ENCODE results near the gene WASF2.
"Not testable (repeated sequence)": the region's sequence is repeated elsewhere in the genome, so short reads cannot be mapped to it uniquely, and the experiment has no call there.

WASF2 gene

GRCh38 chr1:27489973-27490741, at the start of gene WASF2:
TSS of gene WASF2 (minus strand) at chr1:27490167. CDS start at chr1:27428890, 61,277 bp downstream.
- Histone ChIP-seq H3K36me3 (no peaks in the 10 kb centered on the region), H3K4me1 (ENCODE audit: control insufficient read depth in 1 of 2, insufficient read depth in 1 of 2, low read depth in 1 of 2, low read length in 1 of 2) (peaks cover 25 to 38% of the 10 kb centered on the region in 2 experiments), H3K9me3 (no peaks in the 10 kb centered on the region), H3K4me3 (ENCODE audit: low read depth in 1 of 2, low read length in 1 of 2) (peak within 1 kb of the TSS; percentile 95 to 100), H3K27me3 (no peaks in the 10 kb centered on the region), H3K27ac (peak within 1 kb of the TSS; percentile 94)
- peak; percentile 30 for TF ChIP-seq CTCF (IDR thresholded peaks at IDR 0.05)

- Histone ChIP-seq H3K36me3 (no peaks in the 10 kb centered on the region), H3K4me3 (ENCODE audit: low read depth in 1 of 2, low read length in 1 of 2) (no peak overlapping the region), H3K4me1 (ENCODE audit: control insufficient read depth in 1 of 2, insufficient read depth in 1 of 2, low read depth in 1 of 2, low read length in 1 of 2) (no peaks in the 10 kb centered on the region), H3K27me3 (no peaks in the 10 kb centered on the region), H3K9me3 (no peaks in the 10 kb centered on the region), H3K27ac (no peak overlapping the region)
- TF ChIP-seq CTCF (IDR thresholded peaks at IDR 0.05) = no peak
Measured at GRCh38 chr1:27538793-27539192, 48.8 kb upstream of the WASF2 start.

GRCh38 chr1:27538305-27538676, 48.3 kb upstream of the WASF2 start:
- not testable (repeated sequence) for H3K4me3 ChIP-seq (ENCODE audit: low read depth in 1 of 2, low read length in 1 of 2); H3K27ac ChIP-seq; H3K36me3 ChIP-seq; H3K27me3 ChIP-seq; H3K9me3 ChIP-seq; H3K4me1 ChIP-seq (ENCODE audit: control insufficient read depth in 1 of 2, insufficient read depth in 1 of 2, low read depth in 1 of 2, low read length in 1 of 2)

- H3K36me3 ChIP-seq = no peaks in the 10 kb centered on the region
- H3K27ac ChIP-seq = no peak overlapping the region
- no peaks in the 10 kb centered on the region for H3K9me3 ChIP-seq
- no peaks in the 10 kb centered on the region for H3K4me1 ChIP-seq (ENCODE audit: control insufficient read depth in 1 of 2, insufficient read depth in 1 of 2, low read depth in 1 of 2, low read length in 1 of 2)
- H3K4me3 ChIP-seq (ENCODE audit: low read depth in 1 of 2, low read length in 1 of 2) = no peak overlapping the region
- no peaks in the 10 kb centered on the region for H3K27me3 ChIP-seq
- no peak for TF ChIP-seq CTCF (IDR thresholded peaks at IDR 0.05)
Measured at GRCh38 chr1:27536767-27537166, 46.8 kb upstream of the WASF2 start.

- Histone ChIP-seq H3K9me3 (no peaks in the 10 kb centered on the region), H3K27ac (no peak overlapping the region), H3K36me3 (no peaks in the 10 kb centered on the region), H3K4me1 (ENCODE audit: control insufficient read depth in 1 of 2, insufficient read depth in 1 of 2, low read depth in 1 of 2, low read length in 1 of 2) (no peaks in the 10 kb centered on the region), H3K4me3 (ENCODE audit: low read depth in 1 of 2, low read length in 1 of 2) (no peak overlapping the region), H3K27me3 (no peaks in the 10 kb centered on the region)
- TF ChIP-seq CTCF (IDR thresholded peaks at IDR 0.05) = no peak
Measured at GRCh38 chr1:27536010-27536757, 46.2 kb upstream of the WASF2 start.

GRCh38 chr1:27535386-27535785, 45.4 kb upstream of the WASF2 start:
- no peak overlapping the region for H3K4me3 ChIP-seq (ENCODE audit: low read depth in 1 of 2, low read length in 1 of 2)
- no peaks in the 10 kb centered on the region for H3K36me3 ChIP-seq
- H3K9me3 ChIP-seq = no peaks in the 10 kb centered on the region
- H3K27ac ChIP-seq = no peak overlapping the region
- H3K4me1 ChIP-seq (ENCODE audit: control insufficient read depth in 1 of 2, insufficient read depth in 1 of 2, low read depth in 1 of 2, low read length in 1 of 2) = no peaks in the 10 kb centered on the region
- no peak for TF ChIP-seq CTCF (IDR thresholded peaks at IDR 0.05)
- no peaks in the 10 kb centered on the region for H3K27me3 ChIP-seq
